ENCODE measurements around the gene HTRA1.

The HTRA1 gene

GRCh38 chr10:122541541-122542002 lies 80.2 kb downstream of the HTRA1 start:
- Mint-ChIP-seq H3K36me3 (ENCODE audit: low read depth) (no peaks in the 10 kb centered on the region), H3K27ac (no peak overlapping the region)

GRCh38 chr10:122543676-122544445 lies 82.5 kb downstream of the HTRA1 start:
- Mint-ChIP-seq H3K4me1 (ENCODE audit: low read depth) (peaks cover 10% of the 10 kb centered on the region), H3K4me3 (no peak overlapping the region), H3K27me3 (ENCODE audit: low read depth) (peaks cover 18% of the 10 kb centered on the region), H3K27ac (no peak overlapping the region), H3K36me3 (ENCODE audit: low read depth) (no peaks in the 10 kb centered on the region), H3K9me3 (no peaks in the 10 kb centered on the region)
- no peak for DNase-seq (ENCODE audit: low spot score)

More at GRCh38 chr10:122541541-122542002, 80.2 kb downstream of the HTRA1 start:
- H3K4me3 Mint-ChIP-seq: peak overlapping the region; percentile 18
- peaks cover 14% of the 10 kb centered on the region for H3K4me1 Mint-ChIP-seq (ENCODE audit: low read depth)
- no peaks in the 10 kb centered on the region for H3K9me3 Mint-ChIP-seq
- peaks cover 25% of the 10 kb centered on the region for H3K27me3 Mint-ChIP-seq (ENCODE audit: low read depth)
- no peak for DNase-seq (ENCODE audit: low spot score)

- H3K4me3 Mint-ChIP-seq: no peak overlapping the region
Measured at GRCh38 chr10:122544493-122544892, 83.1 kb downstream of the HTRA1 start.

GRCh38 chr10:122546242-122546641 lies 84.9 kb downstream of the HTRA1 start:
- Mint-ChIP-seq H3K36me3 (ENCODE audit: low read depth) (no peaks in the 10 kb centered on the region), H3K9me3 (no peaks in the 10 kb centered on the region), H3K4me3 (no peak overlapping the region), H3K27ac (no peak overlapping the region), H3K27me3 (ENCODE audit: low read depth) (peaks cover 7% of the 10 kb centered on the region), H3K4me1 (ENCODE audit: low read depth) (peaks cover 6% of the 10 kb centered on the region)
- no peak for DNase-seq (ENCODE audit: low spot score)

More at GRCh38 chr10:122544493-122544892, 83.1 kb downstream of the HTRA1 start:
- Mint-ChIP-seq H3K36me3 (ENCODE audit: low read depth) (no peaks in the 10 kb centered on the region), H3K4me1 (ENCODE audit: low read depth) (peaks cover 10% of the 10 kb centered on the region), H3K27ac (no peak overlapping the region), H3K9me3 (no peaks in the 10 kb centered on the region), H3K27me3 (ENCODE audit: low read depth) (peaks cover 15% of the 10 kb centered on the region)
- no peak for DNase-seq (ENCODE audit: low spot score)

- no peak overlapping the region for H3K4me3 Mint-ChIP-seq
- no peaks in the 10 kb centered on the region for H3K36me3 Mint-ChIP-seq (ENCODE audit: low read depth)
- peaks cover 3% of the 10 kb centered on the region for H3K27me3 Mint-ChIP-seq (ENCODE audit: low read depth)
- H3K27ac Mint-ChIP-seq: no peak overlapping the region
- no peak for DNase-seq (ENCODE audit: low spot score)
- no peaks in the 10 kb centered on the region for H3K9me3 Mint-ChIP-seq
- peaks cover 4% of the 10 kb centered on the region for H3K4me1 Mint-ChIP-seq (ENCODE audit: low read depth)
Measured at GRCh38 chr10:122548407-122549085, 87.2 kb downstream of the HTRA1 start.

- Mint-ChIP-seq H3K4me1 (ENCODE audit: low read depth) (peaks cover 4% of the 10 kb centered on the region), H3K27ac (no peak overlapping the region), H3K4me3 (no peak overlapping the region), H3K9me3 (no peaks in the 10 kb centered on the region), H3K27me3 (ENCODE audit: low read depth) (no peaks in the 10 kb centered on the region), H3K36me3 (ENCODE audit: low read depth) (no peaks in the 10 kb centered on the region)
- no peak for DNase-seq (ENCODE audit: low spot score)
Measured at GRCh38 chr10:122549636-122550035, 88.3 kb downstream of the HTRA1 start.

- Mint-ChIP-seq H3K36me3 (ENCODE audit: low read depth) (no peaks in the 10 kb centered on the region), H3K4me3 (no peak overlapping the region), H3K27ac (no peak overlapping the region), H3K9me3 (no peaks in the 10 kb centered on the region), H3K27me3 (ENCODE audit: low read depth) (peaks cover under 1% of the 10 kb centered on the region), H3K4me1 (ENCODE audit: low read depth) (peaks cover 4% of the 10 kb centered on the region)
- DNase-seq (ENCODE audit: low spot score): no peak
Measured at GRCh38 chr10:122550427-122550826, 89.1 kb downstream of the HTRA1 start.

GRCh38 chr10:122550983-122551382 lies 89.6 kb downstream of the HTRA1 start:
- Mint-ChIP-seq H3K4me1 (ENCODE audit: low read depth) (peaks cover 4% of the 10 kb centered on the region), H3K36me3 (ENCODE audit: low read depth) (no peaks in the 10 kb centered on the region), H3K27ac (no peak overlapping the region), H3K4me3 (no peak overlapping the region), H3K9me3 (no peaks in the 10 kb centered on the region), H3K27me3 (ENCODE audit: low read depth) (peaks cover 2% of the 10 kb centered on the region)
- DNase-seq (ENCODE audit: low spot score): no peak

GRCh38 chr10:122551450-122551849 lies 90.1 kb downstream of the HTRA1 start:
- H3K27ac Mint-ChIP-seq: no peak overlapping the region
- no peaks in the 10 kb centered on the region for H3K36me3 Mint-ChIP-seq (ENCODE audit: low read depth)
- peaks cover 4% of the 10 kb centered on the region for H3K4me1 Mint-ChIP-seq (ENCODE audit: low read depth)
- H3K27me3 Mint-ChIP-seq (ENCODE audit: low read depth): peaks cover 2% of the 10 kb centered on the region
- no peak overlapping the region for H3K4me3 Mint-ChIP-seq
- DNase-seq (ENCODE audit: low spot score): no peak
- H3K9me3 Mint-ChIP-seq: no peaks in the 10 kb centered on the region

GRCh38 chr10:122553341-122553740 lies 92.0 kb downstream of the HTRA1 start:
- H3K4me1 Mint-ChIP-seq (ENCODE audit: low read depth): peaks cover 6% of the 10 kb centered on the region
- H3K36me3 Mint-ChIP-seq (ENCODE audit: low read depth): no peaks in the 10 kb centered on the region
- no peak for DNase-seq (ENCODE audit: low spot score)
- H3K9me3 Mint-ChIP-seq: no peaks in the 10 kb centered on the region
- H3K27ac Mint-ChIP-seq: no peak overlapping the region
- H3K4me3 Mint-ChIP-seq: no peak overlapping the region
- peaks cover 2% of the 10 kb centered on the region for H3K27me3 Mint-ChIP-seq (ENCODE audit: low read depth)

GRCh38 chr10:122554131-122555036 lies 93.0 kb downstream of the HTRA1 start:
- H3K36me3 Mint-ChIP-seq (ENCODE audit: low read depth): no peaks in the 10 kb centered on the region
- no peak overlapping the region for H3K27ac Mint-ChIP-seq
- no peak overlapping the region for H3K4me3 Mint-ChIP-seq
- no peak for DNase-seq (ENCODE audit: low spot score)
- peaks cover 12% of the 10 kb centered on the region for H3K4me1 Mint-ChIP-seq (ENCODE audit: low read depth)
- peaks cover 2% of the 10 kb centered on the region for H3K27me3 Mint-ChIP-seq (ENCODE audit: low read depth)
- H3K9me3 Mint-ChIP-seq: no peaks in the 10 kb centered on the region

GRCh38 chr10:122555442-122555841 lies 94.1 kb downstream of the HTRA1 start:
- H3K4me1 Mint-ChIP-seq (ENCODE audit: low read depth): peaks cover 12% of the 10 kb centered on the region
- no peak overlapping the region for H3K4me3 Mint-ChIP-seq
- DNase-seq (ENCODE audit: low spot score): no peak
- no peaks in the 10 kb centered on the region for H3K36me3 Mint-ChIP-seq (ENCODE audit: low read depth)
- H3K27ac Mint-ChIP-seq: no peak overlapping the region
- peaks cover 6% of the 10 kb centered on the region for H3K27me3 Mint-ChIP-seq (ENCODE audit: low read depth)
- H3K9me3 Mint-ChIP-seq: no peaks in the 10 kb centered on the region

GRCh38 chr10:122557516-122557915 lies 96.2 kb downstream of the HTRA1 start:
- Mint-ChIP-seq H3K27ac (no peak overlapping the region), H3K27me3 (ENCODE audit: low read depth) (peaks cover 18% of the 10 kb centered on the region), H3K4me1 (ENCODE audit: low read depth) (peaks cover 9% of the 10 kb centered on the region), H3K9me3 (no peaks in the 10 kb centered on the region), H3K4me3 (no peak overlapping the region), H3K36me3 (ENCODE audit: low read depth) (no peaks in the 10 kb centered on the region)
- no peak for DNase-seq (ENCODE audit: low spot score)

- Mint-ChIP-seq H3K4me1 (ENCODE audit: low read depth) (peaks cover 9% of the 10 kb centered on the region), H3K27me3 (ENCODE audit: low read depth) (peaks cover 25% of the 10 kb centered on the region)
- no peak for DNase-seq (ENCODE audit: low spot score)
Measured at GRCh38 chr10:122558452-122558851, 97.1 kb downstream of the HTRA1 start.

More at GRCh38 chr10:122558452-122558851, 97.1 kb downstream of the HTRA1 start:
- H3K9me3 Mint-ChIP-seq: no peaks in the 10 kb centered on the region
- no peak overlapping the region for H3K4me3 Mint-ChIP-seq
- no peaks in the 10 kb centered on the region for H3K36me3 Mint-ChIP-seq (ENCODE audit: low read depth)
- no peak overlapping the region for H3K27ac Mint-ChIP-seq

All from T-helper 2 cell treated with Interferon-gamma antibody and Interleukin-4, amounts not matched to agents 5 μg/mL and 100 μg/mL, for 36 hours (primary cell).